HCEC 1CT (cell line): ENCODE data around the gene ITIH4.

Experiments used
- DNase-seq: peaks from one replicate; pipeline ENCODE4 v3.0.0-alpha.2; 2017

The ITIH4 gene

GRCh38 chr3:52847726-52848125 is 17.3 kb upstream of the ITIH4 start:
- no peak for DNase-seq

GRCh38 chr3:52847241-52847640 is 16.8 kb upstream of the ITIH4 start:
- DNase-seq = no peak

- no peak for DNase-seq
Measured at GRCh38 chr3:52846432-52846965, 16.0 kb upstream of the ITIH4 start.

GRCh38 chr3:52845691-52846431 is 15.4 kb upstream of the ITIH4 start:
- no peak for DNase-seq

GRCh38 chr3:52845157-52845556 is 14.7 kb upstream of the ITIH4 start:
- no peak for DNase-seq

- no peak for DNase-seq
Measured at GRCh38 chr3:52844290-52844975, 14.0 kb upstream of the ITIH4 start.

GRCh38 chr3:52843881-52844280 is 13.4 kb upstream of the ITIH4 start:
- DNase-seq = no peak

GRCh38 chr3:52843108-52843865 is 12.8 kb upstream of the ITIH4 start:
- no peak for DNase-seq

GRCh38 chr3:52842424-52842823 is 12.0 kb upstream of the ITIH4 start:
- DNase-seq = no peak

GRCh38 chr3:52841981-52842340 is 11.5 kb upstream of the ITIH4 start:
- no peak for DNase-seq

GRCh38 chr3:52841211-52841980 is 10.9 kb upstream of the ITIH4 start:
- DNase-seq = no peak

- DNase-seq = no peak
Measured at GRCh38 chr3:52839892-52840545, 9.5 kb upstream of the ITIH4 start.

GRCh38 chr3:52839268-52839575 is 8.8 kb upstream of the ITIH4 start:
- DNase-seq = no peak

GRCh38 chr3:52838561-52839267 is 8.2 kb upstream of the ITIH4 start:
- no peak for DNase-seq

GRCh38 chr3:52836986-52837385 is 6.5 kb upstream of the ITIH4 start:
- DNase-seq = no peak

GRCh38 chr3:52836471-52836845 is 6.0 kb upstream of the ITIH4 start:
- no peak for DNase-seq

- DNase-seq = no peak
Measured at GRCh38 chr3:52835766-52836470, 5.4 kb upstream of the ITIH4 start.

- no peak for DNase-seq
Measured at GRCh38 chr3:52834871-52835501, 4.5 kb upstream of the ITIH4 start, which contains the start of gene MUSTN1. Gene MUSTN1 (minus strand): TSS chr3:52835019. CDS start chr3:52834948, 71 bp downstream.

- DNase-seq = no peak
Measured at GRCh38 chr3:52833202-52833601, 2.7 kb upstream of the ITIH4 start.

- DNase-seq = peak; percentile 66
Measured at GRCh38 chr3:52831500-52832301, 1.2 kb upstream of the ITIH4 start.
